GM19238 (cell line): ENCODE data around the gene CCL11.
"Not testable (repeated sequence)": the region's sequence is repeated elsewhere in the genome, so short reads cannot be mapped to it uniquely, and the experiment has no call there.

ENCODE experiments used
- DNase-seq: peaks from one replicate; pipeline ENCODE4 v3.0.0; 2011; ENCODE audit warnings: low spot score; ENCODE audit not compliant: insufficient read length

CCL11 gene

GRCh38 chr17:34307110-34307509, 21.6 kb downstream of the CCL11 start:
- no peak for DNase-seq

- no peak for DNase-seq
Observed at GRCh38 chr17:34308371-34308770, 22.8 kb downstream of the CCL11 start.

GRCh38 chr17:34311291-34311690, 25.7 kb downstream of the CCL11 start:
- DNase-seq: no peak

GRCh38 chr17:34312080-34312479, 26.5 kb downstream of the CCL11 start:
- DNase-seq: no peak

- DNase-seq: no peak
Observed at GRCh38 chr17:34313164-34313563, 27.6 kb downstream of the CCL11 start.

- no peak for DNase-seq
Observed at GRCh38 chr17:34314279-34314678, 28.7 kb downstream of the CCL11 start.

GRCh38 chr17:34318474-34318873, 32.9 kb downstream of the CCL11 start:
- DNase-seq: no peak

DNA sequence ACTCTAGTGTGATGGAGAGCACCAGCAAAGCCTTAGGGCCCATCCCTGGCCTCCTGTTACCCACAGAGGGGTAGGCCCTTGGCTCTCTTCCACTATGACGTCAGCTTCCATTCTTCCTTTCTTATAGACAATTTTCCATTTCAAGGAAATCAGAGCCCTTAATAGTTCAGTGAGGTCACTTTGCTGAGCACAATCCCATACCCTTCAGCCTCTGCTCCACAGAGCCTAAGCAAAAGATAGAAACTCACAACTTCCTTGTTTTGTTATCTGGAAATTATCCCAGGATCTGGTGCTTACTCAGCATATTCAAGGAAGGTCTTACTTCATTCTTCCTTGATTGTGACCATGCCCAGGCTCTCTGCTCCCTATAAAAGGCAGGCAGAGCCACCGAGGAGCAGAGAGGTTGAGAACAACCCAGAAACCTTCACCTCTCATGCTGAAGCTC, 33.5 kb downstream of the CCL11 start, which contains the start of gene CCL8:
Gene CCL8 (plus strand): TSS at position 397 of the 445 bp plus-strand sequence. CDS start 67 bp downstream, outside the sequence.
- no peak for DNase-seq

DNA sequence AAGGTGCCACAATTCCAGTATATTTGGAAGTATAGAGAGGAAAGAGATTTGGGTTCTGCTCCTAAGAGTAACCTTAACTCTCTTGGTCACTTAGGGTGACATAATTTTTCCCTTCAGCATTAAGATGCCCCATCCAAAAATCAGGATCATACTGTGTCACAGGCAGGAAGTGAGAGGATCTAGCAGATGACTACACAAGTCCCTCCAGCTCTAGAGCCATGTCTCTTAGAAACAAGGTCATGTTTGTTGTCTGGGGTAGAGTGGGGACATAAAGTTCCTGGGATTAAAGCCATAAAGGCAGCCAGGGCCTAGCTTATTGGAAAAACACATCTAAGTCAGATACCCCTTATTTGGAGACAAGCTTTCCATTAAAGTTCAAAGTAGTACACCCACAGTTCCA, 36.4 kb downstream of the CCL11 start:
- DNase-seq: no peak

DNA sequence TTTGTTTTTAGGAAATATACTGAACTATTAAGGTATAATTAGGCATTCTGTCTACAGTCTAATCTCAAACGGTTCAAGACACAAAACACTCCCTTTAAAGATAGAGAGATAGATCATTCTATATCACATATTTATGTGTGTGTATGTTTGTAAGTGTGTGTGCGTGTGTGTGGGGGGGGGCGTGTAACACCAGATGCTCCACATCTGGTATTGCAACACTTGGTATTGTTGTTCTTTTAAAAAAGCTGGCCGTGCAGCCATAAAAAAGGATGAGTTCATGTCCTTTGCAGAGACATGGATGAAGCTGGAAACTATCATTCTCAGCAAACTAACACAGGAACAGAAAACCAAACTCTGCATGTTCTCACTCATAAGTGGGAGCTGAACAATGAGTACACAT, 42.0 kb downstream of the CCL11 start:
- DNase-seq: not testable (repeated sequence)

DNA sequence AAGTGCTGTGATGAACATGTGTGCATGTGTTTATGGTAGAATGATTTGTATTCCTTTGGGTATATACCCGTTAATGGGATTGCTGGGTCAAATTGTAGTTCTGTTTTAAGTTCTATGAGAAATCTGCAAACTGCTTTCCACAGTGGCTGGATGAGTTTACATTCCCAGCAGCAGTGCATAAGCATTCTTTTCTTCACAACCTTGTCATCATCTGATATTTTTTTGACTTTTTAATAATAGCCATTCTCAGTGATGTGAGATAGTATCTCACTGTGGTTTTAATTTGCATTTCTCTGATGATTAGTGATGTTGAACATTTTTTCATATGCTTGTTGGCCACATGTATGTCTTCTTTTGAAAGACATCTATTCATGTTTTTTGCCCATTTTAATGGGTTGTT, 52.2 kb downstream of the CCL11 start:
- no peak for DNase-seq
